Erythroblast (primary cell): ENCODE results near the gene PCBP2.

ENCODE experiments used
- GATA1 ChIP-seq: IDR thresholded peaks from 2 replicates; pipeline ENCODE4 v1.6.1; 2011; ENCODE audit warnings: low read depth, mild to moderate bottlenecking, control low read depth, low read length, moderate library complexity
- POLR2A ChIP-seq: IDR thresholded peaks from 2 replicates; pipeline ENCODE4 v1.6.1; 2011; ENCODE audit warnings: mild to moderate bottlenecking, low read length

GRCh38 chr12:53452159-53453077 lies 516 bp downstream of the PCBP2 start:
- TF ChIP-seq POLR2A, result no peak
- no peak for TF ChIP-seq GATA1
